ENCODE measurements around the gene CECR2.
"Not testable (repeated sequence)": the region's sequence is repeated elsewhere in the genome, so short reads cannot be mapped to it uniquely, and the experiment has no call there.

CECR2 gene

GRCh38 chr22:17512960-17513359 is 143.7 kb downstream of the CECR2 start:
- DNase-seq (ENCODE audit: low spot score): no peak

GRCh38 chr22:17513612-17514011 is 144.4 kb downstream of the CECR2 start:
- DNase-seq (ENCODE audit: low spot score): no peak

GRCh38 chr22:17514084-17514483 is 144.8 kb downstream of the CECR2 start:
- no peak for DNase-seq (ENCODE audit: low spot score)

DNA sequence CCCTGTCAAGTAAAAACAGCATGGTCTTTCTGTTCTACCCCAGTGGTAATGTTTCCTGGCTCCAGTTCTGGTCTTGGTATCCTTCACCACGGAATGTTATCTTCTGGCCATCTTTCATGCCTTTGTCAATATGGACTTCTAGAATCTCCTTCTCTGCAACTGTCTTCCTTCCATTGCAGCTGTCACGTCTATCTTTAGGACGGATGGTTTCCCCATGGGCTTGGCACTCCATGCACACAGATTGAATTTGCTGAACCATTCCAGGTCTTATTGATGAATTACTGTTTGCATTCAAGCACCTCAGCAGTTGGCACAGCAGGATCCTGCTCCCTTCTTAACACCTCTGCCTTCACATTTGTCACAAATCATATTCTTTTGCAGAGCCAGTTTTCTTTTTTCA is 149.1 kb downstream of the CECR2 start:
- DNase-seq (ENCODE audit: low spot score): no peak

DNA sequence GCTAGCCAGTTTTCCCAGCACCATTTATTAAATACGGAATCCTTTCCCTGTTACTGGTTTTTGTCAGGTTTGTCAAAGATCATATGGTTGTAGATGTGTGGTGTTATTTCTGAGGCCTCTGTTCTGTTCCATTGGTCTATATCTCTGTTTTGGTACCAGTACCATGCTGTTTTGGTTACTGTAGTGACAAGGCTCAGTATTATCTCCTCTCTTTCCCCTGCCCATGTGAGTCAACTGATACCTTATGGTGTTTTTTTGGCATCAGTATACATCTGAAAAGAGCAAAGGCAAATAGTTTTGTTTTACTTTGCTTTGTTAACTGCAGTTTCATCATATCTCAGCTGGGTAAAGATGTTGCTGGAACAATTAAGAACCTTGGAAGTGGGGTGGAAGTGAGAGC is 152.7 kb downstream of the CECR2 start:
- not testable (repeated sequence) for DNase-seq (ENCODE audit: low spot score)

DNA sequence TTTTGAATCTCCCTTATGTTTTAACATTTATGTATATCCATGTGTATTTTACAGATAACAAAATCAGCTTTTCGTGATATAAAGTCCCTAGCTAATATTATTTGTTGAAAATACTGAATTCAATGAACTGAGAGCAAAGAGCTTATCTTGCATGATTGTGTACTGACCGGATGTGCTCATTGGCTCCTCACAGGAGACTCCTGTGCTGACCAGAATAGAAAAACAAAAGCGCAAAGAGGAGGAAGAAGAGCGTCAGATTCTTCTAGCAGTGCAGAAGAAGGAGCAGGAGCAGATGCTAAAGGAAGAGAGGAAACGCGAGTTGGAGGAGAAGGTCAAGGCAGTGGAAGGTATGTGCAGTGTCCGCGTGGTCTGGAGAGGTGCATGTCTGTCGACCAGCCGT is 154.7 kb downstream of the CECR2 start:
- no peak for DNase-seq (ENCODE audit: low spot score)

GRCh38 chr22:17536269-17536668 is 167.0 kb downstream of the CECR2 start:
- DNase-seq (ENCODE audit: low spot score): no peak

DNA sequence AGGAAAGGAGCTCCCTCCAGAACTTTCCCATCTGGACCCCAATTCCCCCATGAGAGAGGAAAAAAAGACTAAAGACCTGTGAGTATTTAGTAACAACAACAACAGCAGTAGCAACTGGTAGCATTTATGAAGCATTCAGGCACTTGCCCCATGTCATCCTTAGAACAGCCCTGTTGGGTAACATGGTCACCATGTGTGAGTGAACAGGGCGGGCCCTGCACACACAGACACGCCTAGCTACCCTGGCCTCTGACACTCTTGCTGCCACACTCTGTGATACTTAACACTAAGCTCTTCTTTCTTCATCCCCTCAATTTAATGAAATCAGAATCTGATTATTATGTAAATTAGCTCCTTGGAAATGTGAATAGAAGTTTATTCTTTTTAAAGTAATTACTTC is 167.9 kb downstream of the CECR2 start:
- DNase-seq (ENCODE audit: low spot score): no peak

- DNase-seq (ENCODE audit: low spot score): no peak
These were observed 171.2 kb downstream of the CECR2 start for GRCh38 chr22:17540481-17540880.

DNA sequence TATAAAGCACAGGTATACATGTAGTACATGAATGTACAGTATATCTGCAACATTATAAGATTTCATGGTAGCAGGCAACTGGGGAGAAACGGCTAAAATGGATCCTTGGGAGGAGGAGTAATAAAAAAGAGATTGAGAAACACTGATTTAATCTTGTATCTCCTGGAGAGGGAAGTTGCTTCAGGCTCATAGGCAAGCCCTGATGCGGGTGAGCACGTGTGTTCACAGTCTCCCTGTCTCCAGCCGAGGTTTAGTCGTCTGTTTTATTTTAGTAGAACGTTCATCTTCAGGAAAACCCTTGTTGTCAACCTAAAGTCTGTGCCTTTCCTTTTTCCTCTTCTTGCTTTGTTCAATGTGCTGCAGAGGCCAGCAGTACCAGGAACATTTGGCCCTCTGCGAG is 172.2 kb downstream of the CECR2 start:
- DNase-seq (ENCODE audit: low spot score): no peak

- DNase-seq (ENCODE audit: low spot score): no peak
These were observed 173.2 kb downstream of the CECR2 start for GRCh38 chr22:17542452-17542851.

DNA sequence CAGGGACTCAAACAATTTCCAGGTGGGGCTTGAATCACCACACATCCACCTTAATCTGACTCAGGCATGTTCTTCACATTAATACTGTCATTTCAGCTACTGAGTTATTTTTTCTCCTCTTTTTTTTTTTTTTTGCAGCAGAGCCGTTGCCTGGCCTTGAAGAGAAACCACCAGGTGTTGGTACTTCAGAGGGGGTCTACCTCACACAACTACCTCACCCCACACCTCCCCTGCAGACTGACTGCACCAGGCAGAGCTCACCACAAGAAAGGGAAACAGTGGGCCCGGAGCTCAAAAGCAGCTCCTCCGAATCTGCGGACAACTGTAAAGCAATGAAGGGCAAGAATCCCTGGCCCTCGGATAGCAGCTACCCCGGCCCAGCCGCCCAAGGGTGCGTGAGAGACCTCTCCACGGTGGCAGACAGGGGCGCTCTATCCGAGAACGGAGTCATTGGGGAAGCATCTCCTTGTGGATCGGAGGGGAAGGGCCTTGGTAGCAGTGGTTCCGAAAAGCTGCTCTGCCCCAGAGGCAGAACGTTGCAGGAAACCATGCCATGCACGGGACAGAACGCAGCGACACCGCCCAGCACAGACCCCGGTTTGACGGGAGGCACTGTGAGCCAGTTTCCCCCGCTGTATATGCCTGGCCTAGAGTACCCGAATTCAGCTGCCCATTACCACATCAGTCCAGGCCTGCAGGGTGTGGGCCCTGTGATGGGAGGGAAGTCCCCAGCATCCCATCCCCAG is 178.9 kb downstream of the CECR2 start:
- no peak for DNase-seq (ENCODE audit: low spot score)

GRCh38 chr22:17548756-17549035 is 179.4 kb downstream of the CECR2 start:
- no peak for DNase-seq (ENCODE audit: low spot score)

GRCh38 chr22:17549183-17549582 is 179.9 kb downstream of the CECR2 start:
- DNase-seq (ENCODE audit: low spot score): no peak

DNA sequence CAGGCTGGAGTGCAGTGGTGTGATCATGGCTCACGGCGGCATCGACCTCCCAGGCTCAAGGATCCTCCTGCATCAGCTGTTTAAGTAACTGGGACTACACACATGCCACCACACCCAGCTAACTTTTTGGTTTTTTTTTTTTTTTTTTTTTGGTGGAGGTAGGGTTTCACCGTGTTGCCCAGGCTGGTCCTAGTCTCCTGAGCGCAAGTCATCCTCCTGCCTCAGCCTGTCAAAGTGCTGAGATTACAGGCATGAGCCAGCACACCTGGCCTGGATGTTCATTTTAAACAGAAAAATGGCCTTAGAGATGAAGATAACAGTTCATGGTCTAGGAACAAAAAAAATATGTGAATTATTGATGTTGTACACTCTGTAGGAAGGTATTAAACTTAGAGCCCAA is 180.4 kb downstream of the CECR2 start:
- no peak for DNase-seq (ENCODE audit: low spot score)

GRCh38 chr22:17552737-17553136 is 183.5 kb downstream of the CECR2 start:
- DNase-seq (ENCODE audit: low spot score): no peak

DNA sequence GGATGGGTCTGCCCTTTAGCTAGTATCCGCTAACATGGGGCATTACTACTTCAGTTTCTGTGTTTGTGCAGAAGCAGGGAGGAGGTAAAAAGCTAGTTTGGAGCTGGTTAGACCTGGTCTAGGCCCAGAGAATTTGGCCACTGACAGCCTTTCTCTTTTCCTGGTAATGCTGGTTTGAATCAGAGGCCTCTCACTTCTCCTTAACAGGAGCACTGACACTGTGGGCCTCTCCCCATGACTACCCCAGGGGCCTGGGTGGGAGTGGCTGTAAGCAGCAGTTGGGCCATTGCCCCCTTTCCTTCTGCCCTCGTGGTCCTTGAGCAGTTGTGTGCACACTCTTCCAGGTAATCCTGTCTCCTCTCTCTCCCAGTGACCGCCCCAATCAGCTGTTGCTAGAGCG is 185.6 kb downstream of the CECR2 start:
- no peak for DNase-seq (ENCODE audit: low spot score)

DNA sequence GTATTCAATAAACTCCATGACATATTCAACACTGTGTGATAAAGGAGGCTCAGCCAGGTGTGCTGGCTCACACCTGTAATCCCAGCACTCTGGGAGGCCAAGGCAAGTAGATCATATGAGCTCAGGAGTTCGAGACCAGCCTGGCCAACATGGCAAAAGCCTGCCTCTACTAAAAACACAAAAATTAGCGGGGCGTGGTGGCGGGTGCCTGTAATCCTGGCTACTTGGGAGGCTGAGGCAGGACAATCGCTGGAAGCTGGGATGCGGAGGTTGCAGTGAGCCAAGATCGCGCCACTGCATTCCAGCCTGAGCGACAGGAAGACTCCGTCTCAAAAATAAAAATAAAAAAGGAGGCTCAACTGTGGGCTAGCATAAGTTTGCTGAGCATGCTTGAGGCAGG is 189.9 kb downstream of the CECR2 start:
- no peak for DNase-seq (ENCODE audit: low spot score)

DNA sequence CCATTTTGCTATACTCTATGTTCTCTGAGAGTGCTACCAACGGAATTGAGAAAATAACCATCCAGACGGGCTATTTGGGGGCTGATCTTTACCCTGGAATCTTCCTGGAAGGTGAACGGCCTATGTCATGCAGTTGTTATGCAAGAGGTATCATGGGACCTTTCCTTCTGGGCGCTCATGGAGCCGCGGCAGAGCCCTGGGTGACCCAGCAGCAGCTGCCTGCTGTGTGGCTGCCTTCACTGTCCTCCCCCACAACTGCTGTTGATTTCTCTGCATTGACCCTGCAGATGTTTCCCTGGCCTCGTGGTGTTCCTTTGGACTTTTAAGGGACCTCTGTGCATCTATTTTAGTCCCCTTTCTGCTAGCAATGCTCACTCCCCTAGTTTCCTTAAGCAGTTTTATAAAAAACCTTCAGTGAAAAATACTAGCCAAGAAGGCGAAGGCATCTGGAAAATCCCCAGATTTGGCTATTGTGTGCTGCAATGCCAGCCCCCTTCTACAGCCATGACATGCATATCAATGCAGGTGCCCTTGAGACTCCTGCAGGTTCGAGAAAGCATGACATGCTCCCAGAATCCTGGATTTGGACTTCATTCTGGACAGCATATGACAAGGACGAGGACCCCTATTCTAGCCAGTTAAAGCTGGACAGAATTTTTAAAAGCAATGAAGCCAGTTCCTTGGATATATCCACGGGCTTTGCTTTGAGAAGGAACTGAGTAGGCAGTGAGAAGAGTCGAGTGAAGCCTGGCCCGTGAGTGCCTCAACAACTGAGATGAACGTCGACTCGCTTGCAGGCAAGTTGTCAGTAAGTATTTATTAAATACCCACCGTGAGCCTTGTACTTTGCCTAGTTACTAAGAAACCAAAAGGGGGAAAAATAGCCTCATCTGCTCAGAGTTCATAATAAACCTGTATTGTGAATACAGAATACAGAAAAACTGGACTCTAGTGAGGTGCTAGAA is 193.9 kb downstream of the CECR2 start, which contains the start of gene SLC25A18:
Gene SLC25A18 (plus strand): TSS at position 593 of the 965 bp plus-strand sequence. CDS start 16,447 bp downstream, outside the sequence.
- DNase-seq (ENCODE audit: low spot score): peak; percentile 40

DNA sequence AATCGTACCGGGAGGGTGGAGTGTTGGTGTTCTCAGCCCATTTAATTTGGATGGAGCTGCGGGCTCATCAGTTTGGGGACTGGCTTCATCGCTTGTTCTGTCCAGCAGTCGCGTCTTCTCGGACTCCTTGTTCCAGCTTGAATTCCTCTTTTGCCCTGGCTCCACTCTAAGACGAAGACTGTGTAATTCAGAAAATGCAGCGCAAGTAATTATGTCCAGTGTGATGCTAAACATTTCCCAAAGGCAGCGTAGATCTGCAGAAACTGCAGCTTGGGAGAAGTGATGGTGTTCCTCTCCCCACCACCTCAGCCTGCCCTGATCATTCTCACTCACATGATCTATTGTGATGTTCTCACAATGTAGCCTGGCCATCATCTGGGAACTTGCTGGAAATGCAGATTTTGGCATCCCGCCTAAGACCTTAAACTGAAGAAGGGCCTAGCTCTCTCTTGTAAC is 194.7 kb downstream of the CECR2 start:
- no peak for DNase-seq (ENCODE audit: low spot score)

- DNase-seq (ENCODE audit: low spot score): not testable (repeated sequence)
These were observed 196.9 kb downstream of the CECR2 start for GRCh38 chr22:17566016-17566687.

DNA sequence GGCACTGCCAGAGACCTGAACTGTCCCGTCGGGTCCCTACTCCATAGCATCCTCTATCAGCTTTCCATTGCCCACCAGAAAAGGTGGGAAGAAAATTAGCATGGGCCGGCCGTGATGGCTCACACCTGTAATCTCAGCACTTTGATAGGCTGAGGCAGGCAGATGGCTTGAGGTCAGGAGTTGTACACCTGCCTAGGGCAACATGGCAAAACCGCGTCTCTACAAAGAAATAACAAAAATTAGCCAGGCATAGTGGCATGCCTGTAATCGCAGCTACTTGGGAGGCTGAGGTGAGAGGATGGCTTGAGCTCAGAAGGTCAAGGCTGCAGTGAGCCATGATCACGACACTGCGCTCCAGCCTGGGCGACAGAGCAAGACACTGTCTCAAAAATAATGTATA is 197.5 kb downstream of the CECR2 start:
- no peak for DNase-seq (ENCODE audit: low spot score)

All from SK-N-DZ (cell line).